Stimulated activated CD4-positive, alpha-beta T cell treated with anti-CD3 and anti-CD28 coated beads, Interleukin-1b, Interleukin-23, amount 100 ng/mL, for 4 hours (primary cell): ENCODE data around the gene BCAR3.
"Not testable (repeated sequence)": the region's sequence is repeated elsewhere in the genome, so short reads cannot be mapped to it uniquely, and the experiment has no call there.

Experiments
- DNase-seq, 2 donors: peaks; one replicate each; pipeline ENCODE4 v3.0.0-alpha.2; 2020; ENCODE audit warnings: low read depth in 2 of 2

Gene BCAR3

DNA sequence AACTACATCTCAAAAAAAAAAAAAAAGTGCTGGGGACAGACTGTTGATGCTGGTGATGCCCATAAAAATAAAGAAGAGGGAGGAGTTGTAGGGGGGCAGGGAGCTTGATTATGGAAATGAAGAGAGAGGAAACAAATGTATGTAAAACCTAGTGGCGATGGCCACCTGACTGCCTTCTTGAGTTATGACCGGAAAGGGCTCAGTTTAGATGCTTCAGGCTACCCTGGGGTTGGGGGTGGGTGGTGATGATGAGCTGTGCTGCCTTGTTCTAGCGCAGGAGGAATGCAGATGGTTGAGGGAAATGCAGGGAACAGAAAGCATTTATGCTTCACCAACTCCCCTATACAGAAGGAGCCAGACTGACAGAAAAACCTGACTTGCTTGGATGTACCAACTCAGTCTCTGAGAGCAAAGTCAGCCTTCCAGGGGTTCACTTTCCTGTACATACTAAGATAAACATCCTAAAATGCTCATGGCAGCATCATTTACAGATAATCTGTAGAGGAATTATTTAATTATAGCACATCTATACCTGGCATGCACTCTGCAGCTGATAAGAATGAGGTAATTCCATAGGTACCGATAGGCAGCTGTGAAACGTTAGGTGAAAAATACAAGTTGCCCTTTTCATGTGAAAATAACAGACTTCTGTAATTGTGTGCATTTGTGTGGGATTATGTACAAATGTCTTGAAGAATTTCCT, 8.0 kb upstream of the BCAR3 start:
- no peak for DNase-seq

DNA sequence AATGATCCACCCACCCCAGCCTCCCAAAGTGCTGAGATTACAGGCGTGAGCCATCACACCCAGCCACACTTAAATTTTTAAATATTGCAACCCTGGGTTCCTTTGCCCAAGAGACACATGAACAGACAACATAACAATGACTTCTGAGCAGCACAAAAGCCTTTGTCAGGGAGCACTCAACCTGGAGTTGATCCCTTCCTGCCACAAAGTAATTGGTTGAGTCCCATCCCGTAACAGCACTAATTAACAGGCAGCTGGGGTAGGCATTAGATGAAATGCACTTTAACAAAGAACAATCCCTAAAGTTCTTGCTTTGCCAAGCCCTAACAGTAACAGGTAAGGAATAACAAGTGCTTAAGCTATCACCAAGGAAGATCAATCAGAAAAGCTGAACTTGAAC, 5.9 kb upstream of the BCAR3 start:
- no peak for DNase-seq

DNA sequence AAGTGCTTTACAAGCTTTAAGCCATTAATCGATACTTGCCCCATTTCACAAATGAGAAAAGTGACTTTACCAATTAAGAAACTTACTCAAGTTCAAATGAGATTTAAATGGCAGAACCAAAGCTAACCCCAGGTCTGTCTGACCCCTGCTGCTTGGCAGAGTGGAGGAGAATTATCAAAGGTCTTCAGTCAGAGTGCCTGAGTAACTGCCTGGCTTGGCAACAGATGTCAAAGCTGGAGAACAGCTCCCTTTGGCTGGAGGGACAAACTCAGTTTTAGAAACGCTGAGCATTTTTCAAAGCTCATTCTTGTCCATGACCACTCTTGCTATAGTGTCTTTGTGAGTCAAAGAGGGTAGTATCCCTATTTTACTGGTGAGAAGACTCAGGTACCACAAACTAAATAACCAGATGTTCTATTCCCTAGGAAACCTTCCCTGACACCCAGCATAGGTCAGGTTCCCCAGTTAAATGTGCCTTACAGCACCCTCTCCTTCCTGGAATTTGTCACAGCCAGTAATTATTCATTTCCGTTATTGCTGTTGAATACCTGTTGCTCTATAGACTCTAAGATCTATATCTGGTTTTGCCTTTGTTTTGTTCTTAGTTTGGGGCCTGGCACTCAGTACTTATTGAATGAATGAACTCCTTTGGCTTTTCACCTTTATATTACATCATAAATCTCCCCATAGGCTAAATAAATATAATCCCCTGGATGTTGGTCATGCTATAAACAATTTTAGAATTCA, 5.0 kb upstream of the BCAR3 start:
- DNase-seq = no peak

DNA sequence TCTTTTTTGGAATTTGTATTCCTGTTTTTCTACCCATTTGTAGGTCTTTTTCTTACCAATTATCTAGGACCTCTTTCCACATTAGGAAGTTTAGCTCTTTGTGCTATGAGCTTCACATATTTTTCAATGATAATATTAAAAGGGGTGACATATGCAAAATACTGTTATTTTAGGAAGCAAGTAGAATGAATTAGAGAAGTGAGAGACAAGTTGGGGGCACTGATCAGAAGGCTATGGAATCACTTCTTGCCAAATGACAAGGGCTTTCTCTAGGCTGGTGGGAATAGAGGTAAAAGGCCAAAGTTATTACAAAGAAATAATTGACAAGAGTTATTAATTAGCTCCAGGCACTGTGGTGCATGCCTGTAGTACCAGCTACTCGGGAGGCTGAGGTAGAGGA, 4.3 kb upstream of the BCAR3 start:
- no peak for DNase-seq

DNA sequence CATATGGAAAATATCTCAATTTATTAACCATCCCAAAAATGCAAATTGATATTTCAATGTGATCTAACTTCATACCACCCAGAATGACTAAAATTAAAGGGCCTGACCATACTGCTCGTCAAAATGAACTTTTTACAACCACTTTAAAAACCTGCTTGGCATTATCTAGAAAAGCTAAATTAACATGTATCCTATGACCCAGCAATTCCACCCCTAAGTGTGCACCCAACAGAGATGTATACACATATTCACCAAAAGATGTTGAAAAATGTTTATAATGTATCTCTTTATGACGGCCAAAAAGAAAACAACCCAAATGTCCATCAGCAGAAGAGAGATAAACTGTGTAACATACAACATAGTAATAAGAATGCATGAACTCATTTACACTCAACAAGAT, 1.6 kb upstream of the BCAR3 start:
- DNase-seq = no peak

DNA sequence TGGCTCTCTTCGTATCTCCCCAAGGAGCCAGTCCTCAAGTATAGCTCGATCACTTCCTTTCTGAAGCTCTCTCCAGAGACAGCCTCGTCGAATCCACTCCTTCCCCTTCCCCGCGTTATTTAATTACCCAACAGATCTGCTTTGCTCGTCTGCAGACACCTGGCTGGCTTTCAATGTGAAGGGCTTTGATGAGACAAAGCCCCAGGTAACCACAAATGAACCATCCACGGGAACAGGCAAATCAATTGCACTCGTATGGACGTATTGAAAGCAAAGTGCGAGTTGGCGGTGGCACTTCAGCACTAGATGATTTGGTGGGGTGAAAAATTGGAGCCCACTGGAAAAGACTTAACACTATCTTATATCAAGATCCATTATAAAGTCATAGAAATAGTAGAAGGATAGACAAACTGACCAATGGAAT, 364 bp upstream of the BCAR3 start:
- no peak for DNase-seq

DNA sequence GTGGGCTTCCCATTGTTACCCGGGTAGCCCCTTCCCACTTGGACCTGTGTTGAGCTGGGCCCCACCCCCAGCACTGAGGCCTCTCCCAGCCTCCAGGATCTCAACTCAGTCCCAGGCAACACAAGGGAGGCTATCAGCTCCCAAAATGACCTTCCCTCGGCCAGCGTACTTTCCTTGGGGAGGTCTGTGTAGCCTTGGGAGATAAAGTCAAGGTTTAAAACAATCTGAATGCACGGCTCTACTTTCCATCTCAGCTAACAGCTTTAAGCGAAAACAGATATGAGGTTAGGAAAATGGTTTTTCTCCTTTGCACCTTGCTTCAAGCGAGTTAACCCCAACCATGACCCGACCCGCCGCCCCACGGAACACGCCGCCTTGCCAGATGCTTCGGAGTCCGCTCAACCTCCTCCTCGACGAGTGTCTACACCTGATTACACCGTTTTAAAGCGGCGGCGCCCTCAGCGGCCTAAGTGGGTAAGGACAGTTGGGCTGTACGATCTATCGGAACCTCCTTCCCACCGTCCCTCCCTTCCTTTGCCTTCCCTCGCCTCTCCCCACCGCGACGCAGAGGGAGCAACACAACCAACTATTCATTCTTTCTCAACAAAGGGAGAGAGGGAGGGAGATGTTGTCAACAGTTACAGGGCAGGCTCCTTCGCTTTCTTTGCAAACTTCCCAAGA, 1.1 kb downstream of the BCAR3 start:
- DNase-seq = peak; percentile 5 to 32

DNA sequence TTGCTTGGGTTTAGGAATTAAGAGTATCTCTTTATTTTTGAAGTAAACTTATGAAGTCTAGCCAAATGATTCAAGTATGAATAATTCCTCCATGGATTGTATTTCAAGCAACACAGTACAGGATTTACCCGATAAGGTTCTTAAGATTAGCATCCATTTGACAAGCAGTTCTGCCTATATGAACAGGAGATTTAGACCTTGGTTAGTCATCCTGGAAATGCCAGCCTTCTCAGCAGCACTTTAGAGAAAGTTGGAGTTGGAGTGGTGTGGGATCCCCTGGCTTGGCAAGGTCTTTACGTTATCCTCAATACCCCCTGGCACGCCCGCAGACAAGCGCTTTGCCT, 1.6 kb downstream of the BCAR3 start:
- DNase-seq = no peak

DNA sequence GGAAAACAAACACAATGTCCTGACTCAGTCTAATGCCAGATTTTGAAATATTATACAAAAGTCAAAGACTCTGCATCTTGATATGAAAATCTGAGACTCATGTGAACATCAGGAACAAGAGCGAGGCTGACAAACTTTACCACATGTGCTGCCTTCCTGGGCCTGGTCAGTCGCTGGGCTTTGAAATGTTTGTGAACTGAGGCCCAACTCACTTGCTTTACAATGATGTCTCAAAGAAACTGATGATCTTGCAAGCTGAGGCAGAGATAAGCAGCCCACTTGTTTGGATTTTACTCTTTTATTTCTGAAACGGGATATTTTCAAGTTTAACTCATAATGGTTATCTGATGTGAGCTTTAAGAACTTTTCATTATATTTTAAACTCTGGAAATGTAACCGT, 2.1 kb downstream of the BCAR3 start:
- DNase-seq = no peak

DNA sequence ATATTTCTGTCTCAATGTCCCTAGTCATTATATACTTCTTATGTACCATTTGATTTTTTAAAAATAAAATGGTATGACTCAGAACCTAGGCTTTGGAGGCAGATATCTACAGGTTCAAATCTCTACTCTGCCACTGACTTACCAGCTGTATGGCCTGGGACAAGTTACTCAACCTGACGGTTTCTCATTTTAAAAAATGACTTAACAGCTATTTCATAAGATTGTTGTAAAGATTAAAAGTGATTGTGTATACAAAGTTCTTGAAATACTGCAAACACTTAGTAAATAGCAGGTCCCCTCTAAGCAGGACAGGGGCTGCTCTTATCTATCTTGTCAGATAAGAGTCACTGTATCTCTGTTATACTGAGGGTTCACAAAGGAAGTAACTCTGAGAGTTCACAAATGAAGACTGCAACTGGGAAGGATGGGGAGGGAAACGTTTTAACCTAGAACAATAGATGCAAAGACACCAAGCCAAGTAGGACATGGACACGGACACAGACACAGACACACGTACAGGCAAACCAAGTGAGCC, 2.6 kb downstream of the BCAR3 start:
- DNase-seq = no peak

DNA sequence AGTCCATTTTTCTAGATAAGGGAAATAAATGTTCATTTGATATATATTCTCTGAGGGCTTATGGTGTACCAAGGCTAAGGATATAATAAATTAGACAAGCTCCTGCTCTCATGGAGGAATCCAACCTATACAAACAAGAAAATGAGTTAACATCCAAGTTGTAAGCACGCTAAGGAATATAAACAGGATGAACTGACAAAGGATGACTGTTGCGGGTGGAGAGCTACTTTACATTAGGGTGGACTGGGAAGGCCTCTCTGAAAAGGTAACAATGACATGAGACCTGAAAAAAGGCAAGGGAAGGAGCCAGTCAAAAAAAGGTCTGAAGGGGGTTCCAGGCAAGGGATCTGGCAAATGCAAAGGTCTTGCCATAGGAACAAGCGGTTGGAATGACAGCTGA, 3.1 kb downstream of the BCAR3 start:
- no peak for DNase-seq

DNA sequence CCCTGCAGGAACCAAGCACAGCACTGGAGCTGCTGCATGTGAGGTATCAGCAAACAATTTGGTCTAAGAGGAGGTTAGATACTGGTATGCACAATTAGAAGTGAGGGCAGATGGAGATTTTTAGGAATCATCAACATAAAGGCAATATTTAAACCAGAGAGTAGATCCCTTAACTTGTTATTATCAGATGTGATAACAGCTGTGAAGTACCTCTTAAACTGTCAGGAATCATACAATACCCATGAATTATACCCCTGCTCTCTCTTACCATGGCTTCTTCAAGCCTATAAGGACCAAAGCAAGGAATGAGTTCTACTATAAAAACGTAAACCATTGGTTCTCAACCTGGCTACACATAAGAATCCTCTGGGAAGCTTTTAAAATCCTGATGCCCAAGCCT, 3.9 kb downstream of the BCAR3 start:
- no peak for DNase-seq

DNA sequence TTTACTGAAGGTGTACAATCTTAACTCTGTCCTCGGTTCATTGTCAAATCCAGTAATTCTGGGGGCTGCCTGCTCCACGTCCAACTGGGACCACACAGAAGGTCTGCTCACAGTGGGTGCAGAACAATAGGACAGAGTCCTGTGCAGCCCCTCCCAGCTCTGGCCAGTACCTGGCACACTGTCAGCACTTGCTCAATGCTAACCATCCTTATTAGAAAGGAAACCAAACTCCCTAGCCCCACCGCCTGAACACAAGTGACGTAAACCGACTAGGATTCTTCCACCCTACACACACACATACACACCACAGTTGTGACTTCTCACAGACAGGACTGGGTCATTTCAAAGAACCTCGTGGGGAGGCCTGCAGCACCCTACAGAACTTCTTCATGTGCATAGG, 5.2 kb downstream of the BCAR3 start:
- DNase-seq = no peak

DNA sequence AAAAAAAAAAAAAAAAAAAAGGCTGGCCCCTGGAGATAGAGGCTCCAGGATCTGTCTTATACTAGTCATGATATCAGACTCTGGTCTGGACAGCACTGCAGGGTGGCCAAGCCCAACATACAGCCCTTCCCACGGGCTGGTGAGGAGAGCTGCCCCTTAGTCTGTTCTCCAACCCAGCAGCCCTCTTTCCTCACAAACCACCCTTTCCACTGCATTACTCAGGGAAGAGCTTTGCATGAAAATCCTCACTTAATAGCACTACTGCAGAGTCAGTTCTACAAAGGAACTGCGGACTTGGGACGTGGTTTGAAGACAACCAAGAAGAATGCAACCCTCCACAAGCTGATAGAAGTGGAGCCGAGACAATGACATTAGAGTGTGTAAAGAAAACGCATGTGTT, 5.7 kb downstream of the BCAR3 start:
- no peak for DNase-seq

DNA sequence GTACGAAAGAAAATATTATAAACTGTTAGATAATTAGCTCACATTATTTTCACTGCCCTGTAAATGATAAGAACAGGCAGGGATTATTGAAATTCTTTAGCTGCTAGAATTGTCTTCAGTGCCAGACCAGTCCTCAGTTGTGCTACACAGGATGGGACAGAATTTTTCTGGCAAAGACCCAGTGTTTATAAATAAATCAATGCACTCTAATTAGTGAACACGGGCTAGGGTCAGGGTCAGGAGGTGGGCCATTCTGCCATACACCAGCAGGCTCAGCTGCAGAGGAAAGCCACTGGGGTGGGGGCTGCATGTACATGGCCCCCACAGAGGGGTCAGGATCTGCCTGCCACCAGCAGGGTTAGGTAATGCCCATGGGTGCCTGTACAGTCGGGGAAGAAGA, 6.4 kb downstream of the BCAR3 start:
- DNase-seq = no peak

DNA sequence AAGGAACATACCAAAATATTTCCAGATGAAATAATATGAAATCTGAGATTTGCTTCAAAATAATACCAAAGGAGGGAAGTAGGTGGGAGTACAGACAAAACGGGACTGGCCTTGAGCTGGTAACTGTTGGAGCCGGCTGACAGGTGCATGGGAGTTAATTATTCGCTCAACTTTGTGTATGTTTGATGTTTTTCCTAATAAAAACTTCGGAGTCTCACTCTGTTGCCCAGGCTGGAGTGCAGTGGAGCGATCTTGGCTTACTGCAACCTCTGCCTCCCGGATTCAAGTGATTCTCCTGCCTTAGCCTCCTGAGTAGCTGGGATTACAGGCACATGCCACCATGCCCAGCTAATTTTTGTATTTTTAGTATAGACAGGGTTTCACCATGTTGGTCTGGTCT, 7.6 kb downstream of the BCAR3 start:
- not testable (repeated sequence) for DNase-seq

DNA sequence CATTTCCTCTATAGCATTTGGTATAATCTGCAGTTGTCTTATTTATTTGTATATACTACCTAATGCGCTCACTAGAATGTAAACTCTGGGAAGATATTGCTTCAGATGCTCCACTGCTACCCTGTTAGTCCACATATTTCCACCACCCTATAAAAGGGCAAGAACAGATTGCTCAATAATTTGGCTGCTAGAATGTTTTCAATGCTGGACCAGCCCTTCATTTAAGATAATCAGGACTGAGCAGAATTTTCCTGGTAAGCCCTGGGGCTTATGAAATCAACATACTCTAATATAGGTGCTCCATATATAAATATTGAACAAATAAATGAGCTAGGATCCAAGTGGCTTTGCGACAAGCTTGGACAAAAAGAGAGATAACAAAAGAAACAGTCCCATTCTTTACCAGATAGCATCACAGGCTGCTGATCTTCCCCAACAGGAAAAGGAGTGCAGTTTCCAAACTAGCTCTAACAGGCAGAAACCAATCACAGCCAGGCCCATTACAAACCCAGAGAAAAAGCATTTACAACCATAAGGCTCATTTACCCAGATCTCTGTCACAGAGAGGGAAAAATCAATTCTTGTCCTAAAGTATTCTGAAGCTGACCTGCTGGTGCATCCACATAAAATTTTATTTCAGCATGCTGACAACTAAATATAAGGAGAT, 8.3 kb downstream of the BCAR3 start:
- no peak for DNase-seq

DNA sequence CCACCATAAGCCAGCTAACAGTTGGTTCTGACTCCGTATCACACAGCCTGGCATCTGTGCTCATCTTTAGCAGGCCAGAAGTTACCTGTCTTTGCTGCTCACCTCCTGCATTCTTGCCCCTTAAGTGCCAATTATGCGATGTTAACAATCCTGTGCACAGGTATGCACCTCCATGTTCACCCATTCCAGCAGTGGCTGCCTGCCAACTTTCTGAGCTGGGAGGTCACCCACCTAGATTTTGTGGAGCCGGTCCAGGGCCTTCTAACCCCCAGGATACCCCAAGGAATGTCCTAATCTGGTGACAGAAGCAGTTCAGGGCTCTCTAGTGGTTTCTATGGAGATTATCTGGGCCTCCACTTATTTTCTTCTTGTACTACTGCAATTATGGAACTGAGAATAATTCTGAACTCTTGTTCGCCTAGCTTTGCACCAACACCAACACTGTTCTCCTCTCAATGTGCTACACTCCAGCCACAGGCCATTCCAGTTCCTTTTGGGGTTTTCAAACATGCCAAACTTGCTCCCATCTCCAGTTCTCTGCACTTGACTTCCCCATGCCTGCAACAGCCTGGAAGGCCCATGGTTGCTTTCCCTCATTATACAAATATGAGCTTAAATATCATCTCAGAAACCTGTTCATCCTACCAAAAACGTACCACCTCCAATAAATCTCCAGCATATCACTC, 9.0 kb downstream of the BCAR3 start:
- DNase-seq = no peak

DNA sequence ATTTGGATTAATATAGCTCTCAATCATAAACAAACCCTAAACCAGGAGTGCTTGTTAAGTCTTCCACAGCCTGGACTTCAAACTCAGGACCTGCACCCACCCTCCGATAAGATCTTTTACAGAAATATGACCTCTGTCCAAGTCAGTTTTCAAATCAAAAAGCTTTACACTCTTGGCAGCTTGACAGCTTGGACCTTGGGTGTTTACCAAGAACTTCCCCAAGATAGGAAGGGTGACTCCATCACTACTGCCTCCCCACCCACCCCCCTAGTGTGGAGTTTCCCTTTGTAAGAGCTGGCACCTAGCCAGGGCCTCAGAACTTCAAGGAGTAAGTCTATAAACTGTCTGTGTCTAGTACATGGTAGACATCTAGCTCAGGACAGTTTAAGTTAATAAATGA, 9.6 kb downstream of the BCAR3 start:
- DNase-seq = no peak

DNA sequence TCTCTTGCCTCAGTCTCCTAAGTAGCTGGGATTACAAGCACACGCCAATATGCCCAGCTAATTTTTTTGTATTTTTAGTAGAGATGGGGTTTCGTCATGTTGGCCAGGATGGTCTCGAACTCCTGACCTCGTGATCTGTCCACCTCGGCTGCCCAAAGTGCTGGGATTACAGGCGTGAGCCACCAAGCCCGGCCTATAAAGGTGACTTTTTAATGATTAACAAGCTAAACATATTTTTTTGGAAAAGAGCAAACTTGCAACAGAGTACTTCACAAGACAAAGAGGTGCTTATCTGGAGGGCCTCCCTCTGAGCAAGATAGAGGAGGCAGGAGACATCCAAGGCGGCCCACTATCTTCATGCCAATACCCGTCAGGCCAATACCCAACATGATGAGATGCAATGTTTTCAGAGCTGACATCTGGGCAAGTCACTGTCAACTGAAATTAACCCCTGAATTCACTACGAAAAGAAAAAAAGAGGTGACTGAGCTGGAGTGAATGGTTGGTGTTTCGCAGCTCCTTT, 10.5 kb downstream of the BCAR3 start:
- DNase-seq = no peak

DNA sequence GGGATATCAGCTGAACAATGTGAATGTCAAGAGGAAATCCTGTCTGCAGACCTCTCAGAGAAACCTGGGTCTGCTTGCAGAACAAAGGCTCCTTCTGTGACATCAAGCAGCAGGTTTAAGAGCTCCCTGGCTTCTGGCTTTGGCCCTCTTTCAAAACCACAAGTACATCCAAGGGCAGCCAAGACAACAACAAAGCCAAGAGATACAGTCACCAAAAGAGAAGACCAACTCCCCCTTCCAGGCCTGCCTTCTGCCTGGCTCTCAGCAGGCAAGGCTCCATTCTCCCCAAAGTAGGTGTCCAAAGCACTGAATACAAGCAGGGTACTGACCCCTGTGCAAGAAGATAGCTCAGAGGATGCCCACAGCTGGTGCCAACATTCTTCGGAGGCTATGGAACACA, 11.5 kb downstream of the BCAR3 start:
- DNase-seq = no peak

DNA sequence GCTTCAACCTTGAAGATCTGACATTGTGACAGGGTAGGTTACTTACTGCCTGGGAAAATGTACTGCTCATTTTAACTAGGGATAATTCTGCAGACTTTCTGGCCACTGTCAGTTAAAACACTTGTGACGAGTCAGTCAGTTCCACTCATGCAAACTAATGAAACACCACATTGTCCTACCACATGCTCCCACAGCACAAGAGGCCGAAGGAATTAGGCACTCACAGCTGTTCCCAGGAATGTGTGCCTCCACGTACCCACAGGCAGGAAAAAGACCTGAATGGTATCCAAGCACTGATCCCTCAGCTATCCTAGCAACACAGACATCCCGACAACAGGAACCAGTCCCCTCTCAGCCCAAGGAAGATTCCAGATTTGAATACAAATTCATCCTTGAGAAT, 12.3 kb downstream of the BCAR3 start:
- no peak for DNase-seq
